NOMO-1 treated with DMSO at 0.1 percent for 48 hours (cell line): Measurements from ENCODE around the gene WFIKKN2.
A peak's percentile ranks its signal among the peaks of the same experiment; 100 is the strongest.

Source experiments
- DNase-seq: peaks from one replicate; lab custom pipeline; 2025; ENCODE audit not compliant: unreplicated experiment; lab: John Stamatoyannopoulos, UW

WFIKKN2 gene

GRCh38 chr17:50833510-50834428 lies 1.6 kb upstream of the WFIKKN2 start:
- DNase-seq = no peak

GRCh38 chr17:50834429-50835300 lies 721 bp upstream of the WFIKKN2 start:
- DNase-seq = no peak

GRCh38 chr17:50836826-50837225 lies 1.4 kb downstream of the WFIKKN2 start:
- no peak for DNase-seq

- no peak for DNase-seq
Observed at GRCh38 chr17:50837286-50837979, 2.0 kb downstream of the WFIKKN2 start.

GRCh38 chr17:50837980-50838954 lies 2.9 kb downstream of the WFIKKN2 start:
- no peak for DNase-seq

GRCh38 chr17:50839591-50840310 lies 4.4 kb downstream of the WFIKKN2 start:
- DNase-seq = no peak

GRCh38 chr17:50840311-50840851 lies 5.0 kb downstream of the WFIKKN2 start:
- DNase-seq = no peak

GRCh38 chr17:50841277-50841948 lies 6.0 kb downstream of the WFIKKN2 start:
- no peak for DNase-seq

GRCh38 chr17:50841949-50842354 lies 6.6 kb downstream of the WFIKKN2 start:
- peak; percentile 61 for DNase-seq

- DNase-seq = no peak
Observed at GRCh38 chr17:50842506-50843149, 7.2 kb downstream of the WFIKKN2 start.

GRCh38 chr17:50843150-50843905 lies 7.9 kb downstream of the WFIKKN2 start:
- DNase-seq = no peak

GRCh38 chr17:50844117-50844700 lies 8.8 kb downstream of the WFIKKN2 start:
- no peak for DNase-seq

- DNase-seq = no peak
Observed at GRCh38 chr17:50845240-50846147, 10.1 kb downstream of the WFIKKN2 start.

GRCh38 chr17:50847566-50847965 lies 12.2 kb downstream of the WFIKKN2 start:
- no peak for DNase-seq

- DNase-seq = no peak
Observed at GRCh38 chr17:50848039-50848438, 12.7 kb downstream of the WFIKKN2 start.

GRCh38 chr17:50848711-50849110 lies 13.3 kb downstream of the WFIKKN2 start:
- DNase-seq = no peak
